Stimulated activated CD8-positive, alpha-beta memory T cell treated with anti-CD3 and anti-CD28 coated beads, Interleukin-15, amount 100 ng/mL, for 24 hours (primary cell): ENCODE data around the gene SNRPN.
"Not testable (repeated sequence)": the region's sequence is repeated elsewhere in the genome, so short reads cannot be mapped to it uniquely, and the experiment has no call there.

Source experiments
- DNase-seq: peaks from one replicate; pipeline ENCODE4 v3.0.0-alpha.2; 2020; ENCODE audit warnings: low read depth

The SNRPN gene

GRCh38 chr15:24971052-24971451 lies 16.3 kb downstream of the SNRPN start:
- DNase-seq = no peak

- DNase-seq = no peak
These were observed 17.0 kb downstream of the SNRPN start for GRCh38 chr15:24971772-24972171.

DNA sequence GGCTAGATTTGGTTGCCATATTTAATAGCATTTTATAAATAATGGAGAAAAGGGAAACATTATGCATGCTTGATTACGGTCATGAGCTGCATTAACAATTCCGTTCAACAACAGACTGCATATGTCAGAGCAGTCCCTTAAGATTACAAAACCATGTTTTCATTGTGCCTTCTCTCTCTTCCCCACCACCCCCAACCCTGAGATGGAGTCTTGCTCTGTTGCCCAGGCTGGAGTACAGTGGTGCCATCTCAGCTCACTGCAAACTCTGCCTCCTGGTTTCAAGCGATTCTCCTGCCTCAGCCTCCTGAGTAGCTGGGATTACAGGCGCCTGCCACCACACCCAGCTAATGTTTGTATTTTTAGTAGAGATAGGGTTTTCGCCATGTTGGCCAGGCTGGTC lies 17.9 kb downstream of the SNRPN start:
- DNase-seq = not testable (repeated sequence)

DNA sequence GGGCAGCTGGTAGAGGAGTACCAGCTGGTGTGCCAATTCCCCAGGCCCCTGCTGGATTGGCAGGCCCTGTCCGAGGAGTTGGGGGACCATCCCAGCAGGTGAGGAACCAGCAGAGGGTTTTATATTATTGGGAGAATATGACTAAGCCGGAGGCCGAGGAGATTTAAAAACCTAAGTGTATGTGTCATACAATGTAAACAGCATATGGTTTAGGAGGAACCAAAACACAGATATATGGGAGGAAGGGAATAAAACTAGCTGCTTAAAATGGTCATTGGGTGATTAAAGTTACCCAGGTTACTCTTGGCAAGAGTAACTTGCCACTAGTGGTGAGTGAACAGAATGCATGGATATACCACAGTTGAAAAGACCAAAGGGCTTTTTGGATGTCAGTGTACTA lies 22.1 kb downstream of the SNRPN start:
- no peak for DNase-seq

- no peak for DNase-seq
These were observed 22.9 kb downstream of the SNRPN start for GRCh38 chr15:24977686-24978085.

DNA sequence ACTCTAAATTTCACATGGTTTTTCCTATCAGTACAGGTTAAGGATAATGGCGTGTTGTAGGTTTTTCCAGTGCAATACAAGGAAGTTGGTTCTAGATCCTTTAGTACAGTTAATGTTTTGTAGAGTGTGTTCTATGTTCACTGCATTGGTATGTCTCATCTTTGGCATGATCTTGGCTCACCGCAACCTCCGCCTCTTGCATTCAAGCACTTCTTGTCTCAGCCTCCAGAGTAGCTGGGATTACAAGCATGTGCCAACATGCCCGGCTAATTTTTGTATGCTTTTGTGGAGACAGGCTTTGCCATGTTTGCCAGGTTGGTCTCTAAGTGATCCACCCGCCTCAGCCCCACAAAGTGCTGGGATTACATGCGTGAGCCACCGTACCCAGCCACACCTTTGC lies 30.4 kb downstream of the SNRPN start:
- DNase-seq = no peak

GRCh38 chr15:24986653-24987052 lies 31.9 kb downstream of the SNRPN start:
- DNase-seq = no peak

DNA sequence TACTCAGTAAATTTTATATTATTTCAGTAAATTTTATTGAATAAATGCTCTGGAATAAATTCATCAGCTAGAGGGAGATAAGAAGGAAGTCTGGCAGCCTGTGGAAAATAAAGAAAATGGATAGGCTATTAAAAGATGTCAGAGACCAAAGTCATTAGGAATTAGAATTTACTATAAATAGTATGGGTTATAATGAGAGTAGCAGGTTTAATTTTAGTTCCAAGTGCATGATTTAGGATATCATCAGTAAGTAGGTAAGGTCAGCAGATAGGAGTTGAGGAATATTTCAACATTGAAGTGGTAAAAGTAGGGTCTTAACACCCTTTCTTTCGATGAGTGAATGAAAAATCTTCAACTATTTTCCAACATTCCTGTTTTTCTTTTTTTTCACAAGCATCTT lies 64.6 kb downstream of the SNRPN start:
- no peak for DNase-seq

DNA sequence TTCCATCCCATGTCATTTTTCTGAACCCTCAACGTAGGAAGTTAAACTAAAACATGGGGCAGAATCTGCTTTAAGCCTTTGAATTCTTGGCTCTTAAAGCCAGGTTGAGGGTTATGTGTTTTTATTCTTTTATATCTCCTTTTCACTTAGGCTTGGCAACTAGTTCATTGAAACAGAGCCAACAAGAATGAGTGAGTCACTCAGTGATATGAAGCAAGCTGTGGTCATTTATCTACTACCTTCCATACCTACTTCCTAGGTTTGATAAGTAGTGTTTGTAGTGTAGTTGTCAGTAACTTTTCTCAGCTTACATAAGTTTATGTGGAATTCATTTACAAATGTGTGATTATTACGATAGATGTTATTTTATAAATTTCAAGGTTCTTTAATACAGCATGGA lies 67.4 kb downstream of the SNRPN start:
- no peak for DNase-seq
